22Rv1 (cell line): ENCODE measurements around the gene ENPP1.

Source experiments
- ZFX ChIP-seq: fragments of 450-650 bp; IDR thresholded peaks from 2 replicates; pipeline ENCODE4 v1.6.1; 2017; ENCODE audit warnings: antibody characterized with exemption, borderline replicate concordance
- TF ChIP-seq, protein P1 (sequence below): fragments of 450-650 bp; IDR thresholded peaks from 2 replicates; pipeline ENCODE4 v1.5.1; 2017; ENCODE audit warnings: mild to moderate bottlenecking

DNA sequence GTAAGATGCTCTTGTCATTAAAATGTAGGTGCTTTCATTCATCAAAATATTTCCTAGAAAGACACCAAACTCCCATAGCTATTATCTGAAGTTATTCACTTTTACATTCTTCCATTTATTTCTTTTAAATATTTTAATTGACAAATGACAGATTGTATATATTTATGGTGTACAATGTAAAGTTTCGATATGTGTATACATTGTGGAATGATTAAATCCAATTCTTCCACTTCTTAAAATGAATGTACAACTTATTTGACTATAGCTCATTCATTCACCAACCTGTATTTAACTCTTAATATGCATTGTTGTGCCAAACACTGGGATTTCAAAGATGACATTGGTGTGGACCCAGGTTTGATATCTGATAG lies 102.4 kb downstream of the ENPP1 start:
- TF ChIP-seq, protein P1, sequence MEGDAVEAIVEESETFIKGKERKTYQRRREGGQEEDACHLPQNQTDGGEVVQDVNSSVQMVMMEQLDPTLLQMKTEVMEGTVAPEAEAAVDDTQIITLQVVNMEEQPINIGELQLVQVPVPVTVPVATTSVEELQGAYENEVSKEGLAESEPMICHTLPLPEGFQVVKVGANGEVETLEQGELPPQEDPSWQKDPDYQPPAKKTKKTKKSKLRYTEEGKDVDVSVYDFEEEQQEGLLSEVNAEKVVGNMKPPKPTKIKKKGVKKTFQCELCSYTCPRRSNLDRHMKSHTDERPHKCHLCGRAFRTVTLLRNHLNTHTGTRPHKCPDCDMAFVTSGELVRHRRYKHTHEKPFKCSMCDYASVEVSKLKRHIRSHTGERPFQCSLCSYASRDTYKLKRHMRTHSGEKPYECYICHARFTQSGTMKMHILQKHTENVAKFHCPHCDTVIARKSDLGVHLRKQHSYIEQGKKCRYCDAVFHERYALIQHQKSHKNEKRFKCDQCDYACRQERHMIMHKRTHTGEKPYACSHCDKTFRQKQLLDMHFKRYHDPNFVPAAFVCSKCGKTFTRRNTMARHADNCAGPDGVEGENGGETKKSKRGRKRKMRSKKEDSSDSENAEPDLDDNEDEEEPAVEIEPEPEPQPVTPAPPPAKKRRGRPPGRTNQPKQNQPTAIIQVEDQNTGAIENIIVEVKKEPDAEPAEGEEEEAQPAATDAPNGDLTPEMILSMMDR, result peak; percentile 58
- no peak for TF ChIP-seq ZFX
